ENCODE measurements around the gene ZSWIM6. TPM values are rescaled to one million over a fixed set of nuclear protein-coding genes. Genes with fewer than 3 reads are reported as not detected.

ZSWIM6 gene
- total RNA-seq, 6 experiments from 2014 or later, result 2.8 to 7.2 (median 4.1) TPM

DNA sequence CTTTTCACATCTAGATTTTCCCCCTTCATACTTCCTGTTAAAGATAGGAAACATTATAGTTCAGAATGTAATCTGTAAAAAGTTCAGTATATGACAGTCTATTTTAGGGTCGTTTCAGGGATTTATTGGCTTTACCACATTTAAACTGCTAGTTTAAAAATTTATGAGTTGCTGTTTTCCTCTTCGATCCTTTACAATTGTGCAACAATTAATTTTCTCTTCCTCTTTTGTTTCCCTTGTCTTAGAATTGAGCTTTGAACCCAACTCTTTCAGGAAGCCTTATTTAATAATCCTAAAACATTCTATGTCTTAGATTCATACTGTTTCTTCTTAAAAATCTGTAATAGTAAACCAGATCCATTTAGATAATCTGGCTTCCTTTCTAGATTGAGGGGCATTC lies 16.4 kb downstream of the ZSWIM6 start:
- TF ChIP-seq, protein P1, sequence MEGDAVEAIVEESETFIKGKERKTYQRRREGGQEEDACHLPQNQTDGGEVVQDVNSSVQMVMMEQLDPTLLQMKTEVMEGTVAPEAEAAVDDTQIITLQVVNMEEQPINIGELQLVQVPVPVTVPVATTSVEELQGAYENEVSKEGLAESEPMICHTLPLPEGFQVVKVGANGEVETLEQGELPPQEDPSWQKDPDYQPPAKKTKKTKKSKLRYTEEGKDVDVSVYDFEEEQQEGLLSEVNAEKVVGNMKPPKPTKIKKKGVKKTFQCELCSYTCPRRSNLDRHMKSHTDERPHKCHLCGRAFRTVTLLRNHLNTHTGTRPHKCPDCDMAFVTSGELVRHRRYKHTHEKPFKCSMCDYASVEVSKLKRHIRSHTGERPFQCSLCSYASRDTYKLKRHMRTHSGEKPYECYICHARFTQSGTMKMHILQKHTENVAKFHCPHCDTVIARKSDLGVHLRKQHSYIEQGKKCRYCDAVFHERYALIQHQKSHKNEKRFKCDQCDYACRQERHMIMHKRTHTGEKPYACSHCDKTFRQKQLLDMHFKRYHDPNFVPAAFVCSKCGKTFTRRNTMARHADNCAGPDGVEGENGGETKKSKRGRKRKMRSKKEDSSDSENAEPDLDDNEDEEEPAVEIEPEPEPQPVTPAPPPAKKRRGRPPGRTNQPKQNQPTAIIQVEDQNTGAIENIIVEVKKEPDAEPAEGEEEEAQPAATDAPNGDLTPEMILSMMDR (IDR thresholded peaks at IDR 0.05), result no peak
- no peak for TF ChIP-seq POLR2A (IDR thresholded peaks at IDR 0.05)
- Histone ChIP-seq H3K27me3 (no peaks in the 10 kb centered on the region), H3K4me1 (peaks cover 0 to 25% (median 8%) of the 10 kb centered on the region in 4 donors), H3K27ac (no peak overlapping the region), H3K9me3 (no peaks in the 10 kb centered on the region), H3K36me3 (no peaks in the 10 kb centered on the region), H3K4me3 (no peak overlapping the region)
- intact Hi-C loops (cut with DNase I), result no loop called here
- no peak for DNase-seq
- no peak for ATAC-seq
- WGBS (ENCODE audit: insufficient coverage, low coverage, low lambda C conversion rate, missing lambda C conversion rate), result 10% methylated on average over 2 of the region's 2 CpGs

GRCh38 chr5:61349935-61350334 lies 17.9 kb downstream of the ZSWIM6 start:
- Histone ChIP-seq H3K4me1 (peaks cover 0 to 17% (median 3%) of the 10 kb centered on the region in 4 donors), H3K9me3 (no peaks in the 10 kb centered on the region), H3K27me3 (no peaks in the 10 kb centered on the region), H3K36me3 (no peaks in the 10 kb centered on the region), H3K27ac (no peak overlapping the region), H3K4me3 (no peak overlapping the region)
- TF ChIP-seq, protein P1 (IDR thresholded peaks at IDR 0.05), result no peak
- TF ChIP-seq POLR2A (IDR thresholded peaks at IDR 0.05), result no peak
- intact Hi-C loops (cut with DNase I), result no loop called here
- ATAC-seq (no peak), DNase-seq (no peak)

GRCh38 chr5:61350535-61350934 lies 18.5 kb downstream of the ZSWIM6 start:
- DNase-seq, result no peak
- intact Hi-C loops (cut with DNase I), result no loop called here
- Histone ChIP-seq H3K4me3 (no peak overlapping the region), H3K27ac (no peak overlapping the region), H3K27me3 (no peaks in the 10 kb centered on the region), H3K4me1 (peaks cover 0 to 17% (median 3%) of the 10 kb centered on the region in 4 donors), H3K9me3 (no peaks in the 10 kb centered on the region), H3K36me3 (no peaks in the 10 kb centered on the region)
- ATAC-seq, result no peak
- WGBS (ENCODE audit: insufficient coverage, low coverage, low lambda C conversion rate, missing lambda C conversion rate), result 68% methylated on average over 4 of the region's 4 CpGs
- TF ChIP-seq, protein P1 (IDR thresholded peaks at IDR 0.05), result no peak
- no peak for TF ChIP-seq POLR2A (IDR thresholded peaks at IDR 0.05)

DNA sequence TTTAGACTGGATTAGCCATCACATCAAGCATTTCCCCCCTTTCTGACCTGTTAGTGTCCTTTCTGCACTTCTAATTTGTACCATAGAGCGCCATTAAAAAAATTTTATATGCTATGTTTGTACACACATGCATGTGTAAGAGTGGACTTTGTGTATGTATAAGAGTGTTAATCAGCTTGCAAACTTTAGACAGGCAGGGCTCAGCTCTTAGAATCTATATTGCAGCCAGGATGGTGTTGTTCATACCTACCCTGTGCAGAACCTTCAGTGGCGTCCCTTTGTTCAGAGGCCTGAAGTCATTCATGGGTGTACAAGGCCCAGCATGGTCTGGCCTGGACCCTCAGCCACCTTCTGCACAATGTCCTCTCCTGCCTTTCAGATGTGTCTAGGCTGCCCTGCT lies 19.7 kb downstream of the ZSWIM6 start:
- Histone ChIP-seq H3K36me3 (no peaks in the 10 kb centered on the region), H3K9me3 (no peaks in the 10 kb centered on the region), H3K4me3 (no peak overlapping the region), H3K4me1 (peaks cover 0 to 17% (median 3%) of the 10 kb centered on the region in 4 donors), H3K27ac (no peak overlapping the region), H3K27me3 (no peaks in the 10 kb centered on the region)
- 100% methylated on average over 1 of the region's 2 CpGs for WGBS (ENCODE audit: insufficient coverage, low coverage, low lambda C conversion rate, missing lambda C conversion rate)
- no peak for ATAC-seq
- intact Hi-C loops (cut with DNase I), result no loop called here
- no peak for DNase-seq
- TF ChIP-seq POLR2A (IDR thresholded peaks at IDR 0.05), result no peak
- TF ChIP-seq, protein P1 (IDR thresholded peaks at IDR 0.05), result no peak

DNA sequence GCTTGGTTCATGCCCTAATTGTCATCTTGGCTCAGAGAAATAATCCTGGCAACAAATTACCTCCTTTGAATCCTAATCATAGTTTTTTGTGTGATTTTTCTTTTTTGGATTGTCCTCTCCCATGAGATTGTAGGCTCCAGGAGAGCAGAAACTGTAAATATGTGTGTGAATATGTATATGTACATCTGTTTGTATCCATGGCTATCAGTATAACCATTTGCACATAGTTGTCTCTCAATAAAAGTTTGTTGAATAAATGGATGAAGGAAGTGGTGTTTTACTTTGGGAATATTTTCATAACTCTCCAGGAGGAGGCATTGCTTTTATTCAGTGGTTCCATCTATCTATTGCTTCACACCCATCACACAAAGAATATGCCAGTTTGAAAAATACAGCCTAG lies 20.1 kb downstream of the ZSWIM6 start:
- no peaks in the 10 kb centered on the region for H3K9me3 ChIP-seq
- H3K4me3 ChIP-seq, result no peak overlapping the region
- no peak overlapping the region for H3K27ac ChIP-seq
- peaks cover 0 to 16% (median 3%) of the 10 kb centered on the region in 4 donors for H3K4me1 ChIP-seq
- no peaks in the 10 kb centered on the region for H3K36me3 ChIP-seq
- TF ChIP-seq POLR2A (IDR thresholded peaks at IDR 0.05), result no peak
- TF ChIP-seq, protein P1 (IDR thresholded peaks at IDR 0.05), result no peak
- DNase-seq (no peak), ATAC-seq (peak in 1 of 4 donors; percentile 11)
- intact Hi-C loops (cut with DNase I), result no loop called here
- H3K27me3 ChIP-seq, result no peaks in the 10 kb centered on the region
